Stimulated activated CD4-positive, alpha-beta T cell treated with anti-CD3 and anti-CD28 coated beads, Interleukin-15, amount 100 ng/mL, for 48 hours (primary cell): ENCODE results near the gene NLGN1.

Experiments used
- DNase-seq, 2 donors: peaks; one replicate each; pipeline ENCODE4 v3.0.0-alpha.2; 2020; ENCODE audit warnings: low read depth in 2 of 2

Gene NLGN1

DNA sequence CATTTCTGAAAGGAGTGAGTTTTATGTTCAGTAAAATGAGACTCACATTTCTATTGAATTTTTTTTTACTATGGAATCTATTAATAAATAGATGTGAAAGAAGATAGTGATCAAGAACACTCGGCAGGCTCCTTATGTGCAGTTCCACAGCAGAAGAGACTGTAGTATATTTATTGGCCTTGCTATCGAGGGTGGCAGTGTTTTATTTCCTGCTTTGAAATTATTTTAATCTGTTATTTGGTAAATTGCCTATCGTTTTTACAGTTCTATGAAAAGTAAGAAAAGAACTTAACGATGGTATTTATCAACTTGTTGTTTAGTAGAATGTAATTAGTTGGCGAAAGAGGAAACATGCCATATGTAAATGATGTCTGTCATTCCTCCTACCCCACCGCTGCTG, 238.3 kb downstream of the NLGN1 start:
- no peak for DNase-seq

DNA sequence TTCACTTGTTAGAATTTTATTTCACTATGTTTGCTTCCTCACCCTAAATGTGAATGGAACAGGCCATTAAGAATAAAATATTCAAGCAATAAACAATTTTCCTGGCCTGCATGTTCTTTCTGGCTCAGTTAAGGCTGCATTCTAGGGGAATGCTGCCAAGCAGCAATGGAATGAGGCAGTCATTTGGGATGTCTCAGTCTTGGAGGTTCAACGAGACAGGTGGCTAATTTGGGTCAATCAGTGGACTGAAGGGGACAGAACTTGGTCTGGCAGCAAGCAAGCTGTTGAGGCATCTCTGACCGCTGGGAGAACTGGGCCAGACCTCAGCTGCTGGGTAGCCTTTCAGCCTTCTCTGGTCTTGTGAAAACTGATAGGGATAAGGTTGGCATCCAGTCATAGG, 241.6 kb downstream of the NLGN1 start:
- DNase-seq: no peak

GRCh38 chr3:173641696-173642095, 244.2 kb downstream of the NLGN1 start:
- no peak for DNase-seq

DNA sequence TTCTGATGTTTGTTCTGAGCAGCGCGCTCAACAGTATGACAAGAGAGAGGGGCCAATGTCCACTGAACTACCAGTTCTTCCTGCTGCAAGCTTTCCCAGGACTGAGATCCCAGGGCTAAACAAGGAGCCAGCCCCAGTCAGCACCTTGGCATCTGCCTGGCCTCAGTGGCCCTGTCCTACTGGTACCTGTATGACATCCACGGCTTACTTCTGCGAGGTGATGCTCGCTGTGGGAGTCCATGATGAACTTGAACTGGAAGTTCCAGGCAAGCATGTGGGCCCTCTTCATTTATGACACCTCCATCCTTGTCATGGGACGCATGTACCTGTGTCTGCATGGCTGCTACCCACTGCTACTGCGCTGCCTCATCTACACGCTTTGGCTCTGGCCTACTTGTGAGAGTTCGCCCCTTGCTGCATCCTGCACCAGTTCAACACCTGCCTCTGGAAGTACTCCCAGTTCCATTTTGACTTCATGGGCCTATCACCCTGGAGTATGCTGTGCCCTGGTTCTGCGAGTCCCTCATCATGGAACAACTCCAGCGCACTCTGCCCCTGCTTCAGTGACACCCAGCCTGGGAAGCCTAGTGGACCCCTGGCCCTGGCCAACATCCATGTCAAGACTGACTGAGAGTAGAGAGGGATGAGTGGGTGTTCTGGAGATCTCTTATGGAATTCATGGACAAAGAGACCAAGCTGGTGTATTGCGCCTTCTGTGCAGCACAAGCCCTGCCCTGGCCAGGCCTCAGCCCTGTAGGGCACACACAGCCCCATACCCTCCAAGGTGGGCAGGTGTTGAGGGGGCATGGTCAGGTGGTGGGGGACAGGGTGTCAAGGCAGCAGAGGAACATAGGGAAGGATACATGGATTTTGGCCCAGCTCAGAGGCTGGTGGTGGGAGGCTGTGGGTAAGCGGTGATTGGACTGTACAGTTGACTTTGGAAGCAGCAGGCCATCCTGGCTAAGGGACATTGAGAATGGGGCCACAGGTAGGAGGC, 246.8 kb downstream of the NLGN1 start:
- DNase-seq: no peak

DNA sequence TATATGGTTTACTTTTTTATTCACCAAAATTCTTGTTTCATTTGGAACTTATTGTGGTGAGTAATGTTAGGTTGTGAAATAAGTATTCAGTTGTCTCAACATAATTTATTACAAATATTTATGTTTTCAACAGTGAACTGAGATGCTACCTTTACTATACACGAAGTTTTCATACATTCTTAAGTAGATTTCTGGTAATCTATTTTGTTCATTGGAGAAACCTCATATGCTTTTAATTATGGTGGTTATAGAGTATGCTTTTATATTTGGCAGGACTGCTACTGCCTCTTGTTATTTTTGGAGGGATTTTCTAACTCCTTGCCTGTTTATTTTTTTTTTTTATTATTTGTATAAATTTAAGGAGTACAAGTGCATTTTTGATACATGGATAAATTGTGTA, 253.1 kb downstream of the NLGN1 start:
- DNase-seq: no peak

GRCh38 chr3:173652093-173652492, 254.5 kb downstream of the NLGN1 start:
- DNase-seq: no peak

DNA sequence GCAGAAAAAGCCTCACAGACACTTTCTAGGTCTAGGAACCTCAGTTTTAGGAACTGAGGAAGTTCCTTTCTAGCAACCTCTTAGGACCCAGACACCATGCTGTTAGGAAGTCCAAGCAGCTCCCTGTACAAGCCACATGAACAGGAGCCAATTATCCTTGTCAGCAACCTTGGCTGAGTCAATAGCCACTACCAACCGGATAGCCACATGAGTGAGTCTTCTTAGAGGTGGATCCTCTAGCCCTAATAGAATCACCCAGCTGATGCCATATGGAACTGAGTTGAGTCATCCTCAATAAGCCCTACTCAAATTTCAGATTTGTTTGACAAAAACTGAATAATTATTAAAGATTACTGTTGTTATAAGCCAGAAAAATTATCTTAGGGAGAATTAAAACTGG, 256.2 kb downstream of the NLGN1 start:
- no peak for DNase-seq

DNA sequence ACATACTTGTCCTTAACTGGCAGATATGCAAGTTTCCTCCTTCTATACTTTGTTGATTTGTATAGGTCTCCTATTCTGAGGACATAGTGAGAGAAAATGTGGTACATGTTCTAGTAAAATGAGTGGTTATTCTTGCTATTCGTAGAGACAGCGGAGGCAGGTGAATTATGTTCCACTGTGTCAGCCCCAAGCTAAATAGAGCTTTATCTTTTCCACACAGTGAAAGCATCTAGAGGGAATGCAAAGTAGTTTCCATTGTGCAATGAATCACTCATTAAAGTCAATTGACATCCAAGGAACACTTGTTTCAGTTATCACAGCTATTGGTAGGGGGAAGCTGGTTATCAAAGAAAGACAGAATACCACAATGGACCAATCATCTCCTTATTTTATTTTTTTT, 262.4 kb downstream of the NLGN1 start:
- DNase-seq: no peak

DNA sequence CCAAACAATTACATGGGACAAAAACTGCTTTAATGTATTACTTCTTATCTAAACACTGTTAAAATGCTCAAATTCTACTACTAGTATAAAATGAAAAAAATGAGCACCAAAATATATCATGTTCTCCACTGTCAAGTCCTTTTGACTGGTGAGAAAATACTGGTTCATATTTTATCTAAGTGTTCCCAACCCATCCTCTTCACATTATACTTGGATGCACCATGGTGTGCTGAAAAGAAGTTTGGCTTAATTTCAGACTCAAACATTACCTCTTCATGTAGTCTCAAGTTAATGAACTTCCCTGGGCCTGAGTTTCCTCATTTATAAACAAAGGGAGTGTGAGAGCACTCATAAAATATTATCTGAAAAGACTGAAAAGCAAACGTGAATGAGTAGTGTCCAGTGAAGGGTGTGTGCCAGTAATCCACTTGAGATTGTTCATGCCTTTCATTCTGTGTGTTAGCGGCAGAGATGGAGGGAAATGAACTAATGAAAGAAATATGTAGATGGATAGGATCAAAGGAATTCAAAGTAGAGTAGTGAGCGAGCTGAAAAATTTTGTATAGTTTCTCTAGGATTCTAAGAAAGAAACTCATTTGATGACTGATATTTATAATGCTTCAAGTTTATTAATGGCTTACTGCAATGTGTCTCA, 263.2 kb downstream of the NLGN1 start:
- DNase-seq: no peak

DNA sequence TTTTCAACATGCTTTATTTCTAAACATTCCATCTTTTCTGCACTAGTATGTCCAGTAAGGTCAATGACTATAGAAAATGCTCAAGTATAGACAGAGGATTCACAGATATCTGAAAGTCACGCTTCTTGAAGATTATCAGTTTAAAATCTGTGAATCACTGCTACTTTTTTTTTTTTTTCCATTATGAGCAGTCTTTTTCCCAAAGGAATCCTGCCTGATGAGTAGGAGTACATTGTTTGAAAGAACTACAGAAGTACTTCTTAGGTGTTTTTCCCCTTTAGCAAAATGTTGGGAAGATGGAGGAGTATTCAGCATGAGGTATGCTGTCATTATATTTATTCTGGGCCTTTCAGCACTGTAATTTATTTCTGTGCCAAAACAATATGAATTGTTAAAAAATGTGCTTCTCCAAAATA, 266.2 kb downstream of the NLGN1 start:
- no peak for DNase-seq

- DNase-seq: no peak
These were observed 278.6 kb downstream of the NLGN1 start for GRCh38 chr3:173676094-173676493.

DNA sequence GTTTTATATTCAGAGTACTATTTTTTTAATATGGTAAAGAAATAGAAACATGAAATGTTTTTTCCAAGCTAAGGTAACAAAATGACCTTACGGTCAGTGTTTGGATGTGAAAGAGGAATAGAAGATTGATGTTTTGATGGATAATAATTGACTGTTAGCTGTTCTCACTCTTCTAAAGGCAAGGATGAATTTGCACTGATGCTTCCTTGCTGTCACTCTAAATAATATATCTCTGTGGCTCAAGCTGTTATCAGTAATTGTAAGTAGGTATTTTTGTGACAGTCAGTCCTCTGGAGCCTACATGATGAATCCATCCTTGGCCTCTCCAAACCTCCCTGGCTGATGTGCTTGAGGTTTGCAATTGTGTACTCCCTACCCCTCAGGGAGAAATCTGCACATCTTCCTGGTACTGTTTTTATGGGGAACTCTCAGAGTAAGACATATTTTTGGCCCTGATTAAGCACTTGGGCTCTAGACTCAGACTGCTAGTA, 283.7 kb downstream of the NLGN1 start:
- no peak for DNase-seq

- no peak for DNase-seq
These were observed 287.9 kb downstream of the NLGN1 start for GRCh38 chr3:173685456-173685855.

DNA sequence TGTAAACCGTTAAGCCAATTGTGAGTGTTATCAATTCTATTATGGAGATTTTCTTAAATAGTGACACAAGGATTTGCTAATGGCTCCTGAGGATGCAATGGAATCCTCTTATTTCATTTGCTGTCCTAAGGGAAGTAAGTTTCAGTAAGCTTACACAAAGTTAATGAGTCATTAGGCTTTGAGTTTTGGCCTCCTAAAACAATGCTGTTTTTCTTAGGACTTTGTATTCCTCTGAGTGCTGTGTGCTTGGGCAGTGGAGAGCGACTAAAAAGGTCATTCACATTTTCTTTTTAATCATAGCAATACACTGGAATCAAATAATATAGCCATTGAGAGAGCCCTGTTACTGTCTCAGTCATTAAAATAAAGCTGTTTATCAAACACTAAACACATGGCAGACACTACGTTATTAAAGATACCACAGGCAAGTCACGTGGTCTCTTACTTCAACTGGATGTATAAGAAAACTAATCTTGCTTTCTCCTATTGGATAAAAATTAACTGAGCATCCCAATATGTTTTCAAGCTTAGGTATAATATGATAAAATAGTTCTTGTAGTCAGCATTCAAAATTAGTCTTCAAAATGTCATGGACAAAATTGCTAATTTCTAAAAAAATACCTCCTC, 290.8 kb downstream of the NLGN1 start:
- DNase-seq: no peak

- no peak for DNase-seq
These were observed 293.1 kb downstream of the NLGN1 start for GRCh38 chr3:173690542-173691180.

DNA sequence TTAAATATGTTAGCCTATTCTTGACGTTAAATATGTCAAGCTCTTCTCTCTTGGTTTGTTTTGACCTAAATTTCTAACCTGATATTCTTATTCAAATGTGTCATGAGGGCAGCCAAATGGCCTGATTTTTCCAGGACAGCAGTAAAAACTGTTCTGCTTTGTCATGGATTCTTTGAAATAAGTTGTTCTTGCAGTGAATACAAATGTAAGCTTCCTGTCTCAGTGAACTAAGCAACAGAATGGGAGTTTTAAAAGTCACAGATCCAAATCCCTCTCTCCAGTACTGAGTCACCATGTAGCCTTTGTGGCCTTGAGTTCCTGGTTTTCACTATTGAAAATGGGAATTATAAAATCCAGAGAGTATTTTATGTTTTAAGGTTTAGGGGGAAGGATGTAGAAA, 301.8 kb downstream of the NLGN1 start:
- no peak for DNase-seq

DNA sequence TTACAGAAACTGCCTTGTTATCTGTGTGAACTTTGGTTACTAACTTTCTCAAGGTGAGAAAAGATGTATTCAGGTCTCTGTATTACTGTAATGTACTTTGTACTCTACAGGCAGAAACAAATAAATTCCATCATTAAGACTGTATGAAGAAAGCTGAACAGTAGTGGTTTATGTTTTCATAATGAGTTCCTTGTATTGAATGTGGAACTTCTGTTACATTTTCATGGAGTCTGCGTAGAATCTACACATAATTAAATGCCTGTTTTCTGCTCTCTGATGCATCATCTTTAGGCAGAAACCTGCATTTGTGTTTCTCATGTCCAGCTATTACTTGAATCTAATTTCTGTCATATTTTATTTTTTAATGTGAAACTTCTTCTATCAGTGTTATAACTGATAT, 302.8 kb downstream of the NLGN1 start:
- no peak for DNase-seq

GRCh38 chr3:173702561-173702960, 305.0 kb downstream of the NLGN1 start:
- no peak for DNase-seq

- DNase-seq: no peak
These were observed 306.2 kb downstream of the NLGN1 start for GRCh38 chr3:173703771-173704170.

- no peak for DNase-seq
These were observed 309.1 kb downstream of the NLGN1 start for GRCh38 chr3:173706630-173707029.

- no peak for DNase-seq
These were observed 310.6 kb downstream of the NLGN1 start for GRCh38 chr3:173708191-173708590.

DNA sequence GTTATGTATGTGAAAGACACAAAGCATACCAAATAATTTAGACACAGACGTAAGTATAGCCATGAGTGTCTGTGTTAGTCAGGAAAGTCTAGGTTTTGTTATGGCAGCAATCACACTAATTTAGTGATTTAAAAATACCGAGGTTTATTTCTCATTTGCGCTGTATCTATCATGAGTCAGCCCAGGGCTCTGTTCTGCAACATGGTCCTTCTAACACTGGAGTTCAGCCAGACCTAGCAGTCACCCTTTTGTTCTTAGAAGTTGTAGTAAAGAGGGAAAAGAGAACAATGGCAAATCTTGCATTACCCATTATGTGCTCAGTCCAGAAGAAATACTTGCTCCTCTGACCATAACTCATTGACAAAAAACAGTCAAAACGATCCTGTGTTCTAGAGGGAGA, 311.5 kb downstream of the NLGN1 start:
- no peak for DNase-seq
